Activated CD4-positive, alpha-beta T cell treated with anti-CD3 and anti-CD28 coated beads, Interleukin-2, amount 10 ng/mL, durations not matched to agents 7 days and 5 days (primary cell): Measurements from ENCODE around the gene NUSAP1. TPM values are rescaled to one million over a fixed set of nuclear protein-coding genes. Genes with fewer than 3 reads are reported as not detected.
A peak's percentile ranks its signal among the peaks of the same experiment; 100 is the strongest.
"Not testable (repeated sequence)": the region's sequence is repeated elsewhere in the genome, so short reads cannot be mapped to it uniquely, and the experiment has no call there.

Experiments used
- CTCF ChIA-PET: fragments of 350-600 bp; sonication (Branson Sonifier 250); formaldehyde crosslinking; loops from one replicate; lab custom pipeline; 2021; ENCODE audit warnings: antibody characterized with exemption; lab: Charles Lee
- POLR2A ChIA-PET: fragments of 350-600 bp; sonication (Branson Sonifier 250); formaldehyde crosslinking; loops from one replicate; lab custom pipeline; 2021; ENCODE audit warnings: antibody characterized with exemption; lab: Charles Lee
- DNase-seq: peaks from one replicate; pipeline ENCODE4 v3.0.0-alpha.2; 2020
- H3K27ac Mint-ChIP-seq: one replicate; pipeline ENCODE4 v1.8.0; 2021; ENCODE audit warnings: mild to moderate bottlenecking, moderate library complexity, mixed read lengths
- H3K27me3 Mint-ChIP-seq: one replicate; pipeline ENCODE4 v1.8.0; 2021; ENCODE audit warnings: mixed read lengths
- H3K36me3 Mint-ChIP-seq: one replicate; pipeline ENCODE4 v1.8.0; 2021; ENCODE audit warnings: low read depth, mixed read lengths
- H3K4me1 Mint-ChIP-seq: one replicate; pipeline ENCODE4 v1.8.0; 2021; ENCODE audit warnings: mixed read lengths
- H3K4me3 Mint-ChIP-seq: one replicate; pipeline ENCODE4 v1.8.0; 2021; ENCODE audit warnings: mild to moderate bottlenecking, moderate library complexity, mixed read lengths
- H3K9me3 Mint-ChIP-seq: one replicate; pipeline ENCODE4 v1.8.0; 2021; ENCODE audit warnings: mixed read lengths
- total RNA-seq, 2 experiments: library from RNA; stranded (reverse); gene quantifications; one replicate each; pipeline ENCODE4 v1.2.3, GENCODE V29; 2021

NUSAP1 gene
- total RNA-seq, 2 experiments from 2014 or later = 310 to 336 TPM

- H3K36me3 Mint-ChIP-seq = peaks cover 26% of the 10 kb centered on the region
- peaks cover 15% of the 10 kb centered on the region for H3K4me1 Mint-ChIP-seq
- H3K4me3 Mint-ChIP-seq, H3K9me3 Mint-ChIP-seq, DNase-seq, POLR2A ChIA-PET, H3K27me3 Mint-ChIP-seq: not testable (repeated sequence)
- H3K27ac Mint-ChIP-seq = peak overlapping the region; percentile 46
- CTCF ChIA-PET = interaction anchor here (1.6 kb wide), 1 partner anchor 140 kb away, joined by 3 read pairs; no protein-coding TSS in a partner anchor
These were observed 31.5 kb upstream of the NUSAP1 start for GRCh38 chr15:41301139-41301538.

GRCh38 chr15:41301587-41301986 lies 31.1 kb upstream of the NUSAP1 start:
- no peak overlapping the region for H3K4me3 Mint-ChIP-seq
- POLR2A ChIA-PET = no interaction called here
- no peaks in the 10 kb centered on the region for H3K9me3 Mint-ChIP-seq
- H3K36me3 Mint-ChIP-seq = peaks cover 26% of the 10 kb centered on the region
- no peak for DNase-seq
- H3K4me1 Mint-ChIP-seq = peaks cover 15% of the 10 kb centered on the region
- CTCF ChIA-PET = interaction anchor here (1.6 kb wide), 1 partner anchor 140 kb away, joined by 3 read pairs; no protein-coding TSS in a partner anchor
- no peaks in the 10 kb centered on the region for H3K27me3 Mint-ChIP-seq
- H3K27ac Mint-ChIP-seq = no peak overlapping the region

GRCh38 chr15:41304149-41304770 lies 28.4 kb upstream of the NUSAP1 start:
- no peaks in the 10 kb centered on the region for H3K27me3 Mint-ChIP-seq
- POLR2A ChIA-PET = no interaction called here
- DNase-seq = no peak
- H3K4me1 Mint-ChIP-seq = peaks cover 14% of the 10 kb centered on the region
- CTCF ChIA-PET = interaction anchor here (1.3 kb wide), 1 partner anchor 28 kb away, joined by 4 read pairs; the partner anchor contains the start of genes NUSAP1 and OIP5
- H3K4me3 Mint-ChIP-seq = no peak overlapping the region
- H3K9me3 Mint-ChIP-seq = no peaks in the 10 kb centered on the region
- H3K27ac Mint-ChIP-seq = no peak overlapping the region
- H3K36me3 Mint-ChIP-seq = peaks cover 25% of the 10 kb centered on the region

- CTCF ChIA-PET = no interaction called here
- H3K4me3 Mint-ChIP-seq = no peak overlapping the region
- peaks cover 11% of the 10 kb centered on the region for H3K4me1 Mint-ChIP-seq
- DNase-seq = no peak
- POLR2A ChIA-PET = no interaction called here
- no peaks in the 10 kb centered on the region for H3K27me3 Mint-ChIP-seq
- H3K27ac Mint-ChIP-seq = no peak overlapping the region
- peaks cover 18% of the 10 kb centered on the region for H3K36me3 Mint-ChIP-seq
- H3K9me3 Mint-ChIP-seq = no peaks in the 10 kb centered on the region
These were observed 25.0 kb upstream of the NUSAP1 start for GRCh38 chr15:41307679-41308078.

GRCh38 chr15:41309226-41309905 lies 23.3 kb upstream of the NUSAP1 start:
- CTCF ChIA-PET = interaction anchor here (0.8 to 2.0 kb wide), 4 partner anchors 23 to 84 kb away, joined by 3 to 5 read pairs (median 3); partner anchors contain the start of genes CHP1, NUSAP1 and OIP5
- Mint-ChIP-seq H3K36me3 (peaks cover 21% of the 10 kb centered on the region), H3K27me3 (no peaks in the 10 kb centered on the region), H3K4me3 (no peak overlapping the region), H3K27ac (no peak overlapping the region), H3K9me3 (no peaks in the 10 kb centered on the region), H3K4me1 (peaks cover 11% of the 10 kb centered on the region)
- DNase-seq = no peak
- POLR2A ChIA-PET = interaction anchor here (0.5 to 1.3 kb wide), 2 partner anchors 24 to 70 kb away, joined by 3 to 5 read pairs; partner anchors contain the start of gene NUSAP1

- H3K27ac Mint-ChIP-seq, H3K27me3 Mint-ChIP-seq, CTCF ChIA-PET, H3K9me3 Mint-ChIP-seq, H3K4me3 Mint-ChIP-seq, POLR2A ChIA-PET, DNase-seq: not testable (repeated sequence)
- peaks cover 20% of the 10 kb centered on the region for H3K4me1 Mint-ChIP-seq
- peaks cover 29% of the 10 kb centered on the region for H3K36me3 Mint-ChIP-seq
These were observed 11.8 kb upstream of the NUSAP1 start for GRCh38 chr15:41320805-41321330.

GRCh38 chr15:41323611-41324010 lies 9.1 kb upstream of the NUSAP1 start:
- ChIA-PET POLR2A (interaction anchor here (0.7 kb wide), 1 partner anchor 290 kb away, joined by 7 read pairs; no protein-coding TSS in a partner anchor), CTCF (interaction anchor here (0.7 to 2.6 kb wide), 6 partner anchors 9 to 425 kb away, joined by 3 to 10 read pairs (median 3); partner anchors contain the start of genes NUSAP1 and OIP5)
- Mint-ChIP-seq H3K4me3 (no peak overlapping the region), H3K9me3 (no peaks in the 10 kb centered on the region), H3K27ac (peak overlapping the region; percentile 90), H3K36me3 (peaks cover 35% of the 10 kb centered on the region), H3K27me3 (no peaks in the 10 kb centered on the region), H3K4me1 (peaks cover 24% of the 10 kb centered on the region)
- peak; percentile 40 for DNase-seq

GRCh38 chr15:41331281-41331680 lies 1.4 kb upstream of the NUSAP1 start:
- Mint-ChIP-seq H3K27ac (peak overlapping the region; percentile 98), H3K4me1 (peaks cover 29% of the 10 kb centered on the region), H3K27me3 (no peaks in the 10 kb centered on the region), H3K36me3 (peaks cover 36% of the 10 kb centered on the region), H3K4me3 (peak overlapping the region; percentile 92), H3K9me3 (no peaks in the 10 kb centered on the region)
- CTCF ChIA-PET = interaction anchor here (0.8 kb wide), 1 partner anchor 15 kb away, joined by 4 read pairs; no protein-coding TSS in a partner anchor
- no peak for DNase-seq
- POLR2A ChIA-PET = no interaction called here

GRCh38 chr15:41331833-41332193 lies 868 bp upstream of the NUSAP1 start:
- peak overlapping the region; percentile 92 for H3K4me3 Mint-ChIP-seq
- ChIA-PET CTCF (interaction anchor here (1.0 to 1.4 kb wide), 6 partner anchors 9 to 436 kb away, joined by 3 to 10 read pairs (median 4); no protein-coding TSS in a partner anchor), POLR2A (no interaction called here)
- H3K27ac Mint-ChIP-seq = peak overlapping the region; percentile 98
- no peak for DNase-seq
- H3K27me3 Mint-ChIP-seq = no peaks in the 10 kb centered on the region
- no peaks in the 10 kb centered on the region for H3K9me3 Mint-ChIP-seq
- peaks cover 30% of the 10 kb centered on the region for H3K4me1 Mint-ChIP-seq
- peaks cover 34% of the 10 kb centered on the region for H3K36me3 Mint-ChIP-seq

GRCh38 chr15:41333026-41333562 lies 413 bp downstream of the NUSAP1 start:
- H3K4me1 Mint-ChIP-seq = peaks cover 38% of the 10 kb centered on the region
- ChIA-PET CTCF (interaction anchor here (0.5 to 1.4 kb wide), 11 partner anchors 10 to 731 kb away, joined by 3 to 10 read pairs (median 4); no protein-coding TSS in a partner anchor), POLR2A (interaction anchor here (0.7 to 1.4 kb wide), 2 partner anchors 23 to 102 kb away, joined by 4 to 5 read pairs; partner anchors contain the start of genes CHP1 and EXD1)
- no peaks in the 10 kb centered on the region for H3K9me3 Mint-ChIP-seq
- H3K4me3 Mint-ChIP-seq = peak overlapping the region; percentile 92
- H3K36me3 Mint-ChIP-seq = peaks cover 40% of the 10 kb centered on the region
- no peaks in the 10 kb centered on the region for H3K27me3 Mint-ChIP-seq
- H3K27ac Mint-ChIP-seq = peak overlapping the region; percentile 98
- DNase-seq = no peak

GRCh38 chr15:41334293-41335120 lies 1.8 kb downstream of the NUSAP1 start:
- peaks cover 44% of the 10 kb centered on the region for H3K4me1 Mint-ChIP-seq
- H3K36me3 Mint-ChIP-seq = peaks cover 44% of the 10 kb centered on the region
- no peaks in the 10 kb centered on the region for H3K27me3 Mint-ChIP-seq
- H3K27ac Mint-ChIP-seq = peak overlapping the region; percentile 98
- no peak for DNase-seq
- ChIA-PET POLR2A (no interaction called here), CTCF (interaction anchor here (1.4 to 1.5 kb wide), 2 partner anchors 13 to 18 kb away, joined by 3 to 4 read pairs; no protein-coding TSS in a partner anchor)
- no peaks in the 10 kb centered on the region for H3K9me3 Mint-ChIP-seq
- peak overlapping the region; percentile 92 for H3K4me3 Mint-ChIP-seq
